ENCODE results near the gene RNU2-1.
"Not testable (repeated sequence)": the region's sequence is repeated elsewhere in the genome, so short reads cannot be mapped to it uniquely, and the experiment has no call there.

The RNU2-1 gene

GRCh38 chr17:43215341-43215740, 18.4 kb downstream of the RNU2-1 start:
- DNase-seq: no peak

GRCh38 chr17:43213545-43213944, 20.2 kb downstream of the RNU2-1 start:
- DNase-seq: no peak

- peak; percentile 56 to 59 for DNase-seq
Measured at GRCh38 chr17:43212641-43213490, 20.9 kb downstream of the RNU2-1 start.

GRCh38 chr17:43211480-43212402, 22.0 kb downstream of the RNU2-1 start, which contains the start of gene TMEM106A:
Gene TMEM106A (plus strand): TSS chr17:43211875. CDS start chr17:43213042, 1,167 bp downstream.
- DNase-seq: peak; percentile 72 to 77

GRCh38 chr17:43211123-43211479, 22.7 kb downstream of the RNU2-1 start:
- DNase-seq: peak in 1 of 2 experiments; percentile 23

GRCh38 chr17:43210576-43210975, 23.2 kb downstream of the RNU2-1 start:
- no peak for DNase-seq

- DNase-seq: not testable (repeated sequence)
Measured at GRCh38 chr17:43203013-43203412, 30.8 kb downstream of the RNU2-1 start.

- no peak for DNase-seq
Measured at GRCh38 chr17:43200127-43200526, 33.6 kb downstream of the RNU2-1 start.

DNA sequence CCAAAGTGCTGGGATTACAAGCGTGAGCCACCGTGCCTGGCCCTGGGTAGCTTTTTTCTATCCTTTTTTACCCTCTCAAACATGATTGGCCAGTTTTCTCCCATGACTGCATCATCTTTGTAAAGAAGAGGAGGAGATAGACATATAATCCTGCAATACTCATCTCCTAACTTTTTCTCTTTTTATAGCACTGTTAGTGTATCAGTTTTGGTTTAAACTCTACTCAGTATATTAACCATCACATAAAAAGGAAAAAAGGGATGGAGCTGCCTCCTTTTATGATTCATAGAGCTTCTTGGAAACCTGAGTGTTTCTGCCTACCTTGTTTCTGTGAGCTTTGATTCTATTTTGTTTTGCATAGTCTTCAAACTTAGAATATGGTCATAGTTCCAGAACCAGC, 34.1 kb downstream of the RNU2-1 start:
- DNase-seq: no peak

DNA sequence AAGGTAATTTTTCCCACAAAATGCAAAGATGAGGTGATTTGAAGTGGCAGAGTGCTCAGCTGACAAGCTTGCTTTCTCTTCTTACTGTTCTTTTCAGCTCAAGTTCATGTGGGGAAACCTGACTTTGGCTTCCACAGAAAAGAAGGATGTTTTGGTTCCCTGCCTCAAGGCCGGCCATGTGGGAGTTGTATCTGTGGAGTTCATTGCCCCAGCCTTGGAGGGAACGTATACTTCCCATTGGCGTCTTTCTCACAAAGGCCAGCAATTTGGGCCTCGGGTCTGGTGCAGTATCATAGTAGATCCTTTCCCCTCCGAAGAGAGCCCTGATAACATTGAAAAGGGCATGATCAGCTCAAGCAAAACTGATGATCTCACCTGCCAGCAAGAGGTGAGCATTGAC, 40.5 kb downstream of the RNU2-1 start:
- DNase-seq: no peak

GRCh38 chr17:43186656-43187055, 47.1 kb downstream of the RNU2-1 start:
- DNase-seq: not testable (repeated sequence)

DNA sequence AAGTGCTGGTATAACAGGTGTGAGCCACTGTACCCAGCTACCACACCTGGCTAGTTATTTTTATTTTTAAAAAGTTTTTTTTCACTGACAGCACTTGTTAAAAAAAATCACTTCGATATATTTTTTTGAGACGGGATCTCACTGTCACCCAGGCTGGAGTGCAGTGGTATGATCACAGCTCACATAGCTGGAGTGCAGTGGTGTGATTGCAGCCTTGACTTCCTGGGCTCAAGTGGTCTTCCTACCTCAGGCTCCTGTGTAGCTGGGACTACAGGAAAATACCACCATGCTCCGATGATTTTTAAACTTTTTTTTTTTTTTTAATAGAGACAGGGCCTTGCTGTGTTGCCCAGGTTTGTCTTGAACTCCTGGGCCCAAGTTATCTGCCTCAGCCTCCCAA, 49.9 kb downstream of the RNU2-1 start:
- no peak for DNase-seq

All from AML-193 (cell line).